HG03064 (cell line): Measurements from ENCODE around the gene TMEM225.
"Not testable (repeated sequence)": the region's sequence is repeated elsewhere in the genome, so short reads cannot be mapped to it uniquely, and the experiment has no call there.

Experiments
- ATAC-seq: cut with Tn5 transposase; IDR thresholded peaks from one replicate; pipeline ENCODE4 v1.9.1; 2021; ENCODE audit warnings: low read depth; ENCODE audit not compliant: unreplicated experiment

TMEM225 gene

GRCh38 chr11:123885570-123885969 lies at the start of gene TMEM225:
TSS of gene TMEM225 (minus strand) at chr11:123885670. CDS start at chr11:123885425, 245 bp downstream.
- no peak for ATAC-seq

GRCh38 chr11:123924027-123924426 lies 38.6 kb upstream of the TMEM225 start:
- no peak for ATAC-seq

- ATAC-seq = no peak
These were observed 35.5 kb upstream of the TMEM225 start for GRCh38 chr11:123920943-123921342.

- ATAC-seq = no peak
These were observed 20.4 kb upstream of the TMEM225 start for GRCh38 chr11:123905826-123906225.

GRCh38 chr11:123904932-123905331 lies 19.5 kb upstream of the TMEM225 start:
- no peak for ATAC-seq

- ATAC-seq = peak; percentile 56
These were observed 18.5 kb upstream of the TMEM225 start for GRCh38 chr11:123903932-123904331.

GRCh38 chr11:123901867-123902266 lies 16.4 kb upstream of the TMEM225 start, which contains the start of gene OR8D4:
TSS of gene OR8D4 (plus strand) at chr11:123902167. CDS start at chr11:123906432, 4,265 bp downstream.
- ATAC-seq = no peak

- ATAC-seq = no peak
These were observed 14.3 kb upstream of the TMEM225 start for GRCh38 chr11:123899792-123900191.

GRCh38 chr11:123892031-123892430 lies 6.6 kb upstream of the TMEM225 start:
- no peak for ATAC-seq

- ATAC-seq = no peak
These were observed 4.6 kb downstream of the TMEM225 start for GRCh38 chr11:123880912-123881311.

- not testable (repeated sequence) for ATAC-seq
These were observed 17.7 kb downstream of the TMEM225 start for GRCh38 chr11:123867795-123868194.

GRCh38 chr11:123865293-123865692 lies 20.2 kb downstream of the TMEM225 start:
- not testable (repeated sequence) for ATAC-seq

- ATAC-seq = no peak
These were observed 25.7 kb downstream of the TMEM225 start for GRCh38 chr11:123859731-123860130.

- ATAC-seq = no peak
These were observed 29.0 kb downstream of the TMEM225 start for GRCh38 chr11:123856444-123856843.

GRCh38 chr11:123853038-123853437 lies 32.4 kb downstream of the TMEM225 start:
- ATAC-seq = no peak

GRCh38 chr11:123852321-123852720 lies 33.1 kb downstream of the TMEM225 start:
- no peak for ATAC-seq

GRCh38 chr11:123851110-123851509 lies 34.4 kb downstream of the TMEM225 start:
- no peak for ATAC-seq

- no peak for ATAC-seq
These were observed 44.3 kb downstream of the TMEM225 start for GRCh38 chr11:123841174-123841573.

- no peak for ATAC-seq
These were observed 46.3 kb downstream of the TMEM225 start for GRCh38 chr11:123839131-123839530.

GRCh38 chr11:123838659-123839058 lies 46.8 kb downstream of the TMEM225 start:
- ATAC-seq = no peak

GRCh38 chr11:123838199-123838598 lies 47.3 kb downstream of the TMEM225 start:
- ATAC-seq = no peak

- no peak for ATAC-seq
These were observed 52.4 kb downstream of the TMEM225 start for GRCh38 chr11:123833095-123833494.
